HT-29 (cell line): ENCODE data around the gene CSNK1E. TPM values are rescaled to one million over a fixed set of nuclear protein-coding genes. Genes with fewer than 3 reads are reported as not detected.

ENCODE experiments used
- DNase-seq: peaks from one replicate; pipeline ENCODE4 v3.0.0-alpha.2; 2015; ENCODE audit warnings: low spot score
- total RNA-seq: library from RNA; depleted of rRNA; stranded (reverse); fragments of >200 nt; shearing (Covaris generic); gene quantifications from 2 replicates; pipeline ENCODE4 v1.2.3, GENCODE V29; 2014

CSNK1E gene
- total RNA-seq, 1 experiment from 2014 or later, result 152 TPM

- DNase-seq, result no peak
Observed at GRCh38 chr22:38335077-38335476, 17.8 kb upstream of the CSNK1E start.

GRCh38 chr22:38327805-38328204 is 10.6 kb upstream of the CSNK1E start:
- DNase-seq, result no peak

- no peak for DNase-seq
Observed at GRCh38 chr22:38327396-38327795, 10.2 kb upstream of the CSNK1E start.

DNA sequence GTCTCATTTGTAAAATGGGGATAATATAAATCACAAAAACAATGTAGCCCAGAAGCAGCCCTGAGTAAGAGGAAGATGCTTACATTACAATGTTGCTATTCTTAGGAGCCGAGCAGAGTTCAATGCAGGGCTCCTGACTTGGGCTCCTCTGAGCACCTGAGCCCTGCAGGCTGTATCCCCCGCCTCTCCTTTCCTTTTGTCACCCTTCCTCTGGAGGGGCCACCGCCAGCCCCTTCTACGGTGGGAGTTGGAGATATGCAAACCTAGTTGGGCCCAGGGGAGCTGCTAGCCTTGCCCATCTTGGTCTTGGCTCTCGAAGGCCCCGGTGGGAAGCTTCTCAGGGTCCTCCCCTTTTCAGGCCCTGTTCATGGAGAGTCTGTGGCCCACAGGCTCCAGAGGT is 8.4 kb upstream of the CSNK1E start:
- DNase-seq, result no peak

DNA sequence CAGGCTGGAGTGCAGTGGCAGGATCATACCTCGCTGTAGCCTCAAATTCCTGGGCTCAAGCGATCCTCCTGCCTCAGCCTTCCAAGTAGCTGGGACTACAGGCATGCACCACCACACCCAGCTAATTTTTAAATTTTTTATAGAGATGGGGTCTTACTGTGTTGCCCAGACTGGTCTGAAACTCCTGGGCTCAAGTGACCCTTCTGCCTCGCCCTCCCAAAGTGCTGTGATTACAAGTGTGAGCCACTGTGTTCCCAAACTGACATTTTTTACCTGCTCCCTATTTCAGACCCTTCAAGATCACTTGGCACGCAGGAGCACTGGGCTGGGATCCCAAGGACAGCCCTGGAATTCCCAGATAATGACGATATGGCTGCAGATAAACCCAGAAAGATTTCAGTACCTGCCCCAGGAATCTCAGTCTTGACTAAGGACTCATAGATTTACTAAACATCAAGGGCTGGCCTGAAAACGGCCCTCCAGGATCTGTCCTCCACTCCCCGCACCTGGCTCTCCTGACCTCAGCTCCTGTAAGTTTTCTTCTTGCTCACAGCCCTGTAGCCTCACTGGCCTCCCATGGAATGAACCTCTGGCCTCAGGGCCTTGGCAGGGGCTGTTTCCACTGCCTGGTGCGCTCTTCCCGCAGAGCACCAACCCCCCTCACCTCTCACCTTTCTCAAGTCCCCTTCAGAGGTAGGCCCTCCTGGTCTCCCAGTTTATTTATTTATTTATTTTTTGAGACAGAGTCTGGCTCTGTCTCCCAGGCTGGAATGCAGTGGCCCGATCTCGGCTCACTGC is 3.6 kb upstream of the CSNK1E start:
- DNase-seq, result no peak

GRCh38 chr22:38318792-38319773 is 1.9 kb upstream of the CSNK1E start:
- DNase-seq, result no peak

DNA sequence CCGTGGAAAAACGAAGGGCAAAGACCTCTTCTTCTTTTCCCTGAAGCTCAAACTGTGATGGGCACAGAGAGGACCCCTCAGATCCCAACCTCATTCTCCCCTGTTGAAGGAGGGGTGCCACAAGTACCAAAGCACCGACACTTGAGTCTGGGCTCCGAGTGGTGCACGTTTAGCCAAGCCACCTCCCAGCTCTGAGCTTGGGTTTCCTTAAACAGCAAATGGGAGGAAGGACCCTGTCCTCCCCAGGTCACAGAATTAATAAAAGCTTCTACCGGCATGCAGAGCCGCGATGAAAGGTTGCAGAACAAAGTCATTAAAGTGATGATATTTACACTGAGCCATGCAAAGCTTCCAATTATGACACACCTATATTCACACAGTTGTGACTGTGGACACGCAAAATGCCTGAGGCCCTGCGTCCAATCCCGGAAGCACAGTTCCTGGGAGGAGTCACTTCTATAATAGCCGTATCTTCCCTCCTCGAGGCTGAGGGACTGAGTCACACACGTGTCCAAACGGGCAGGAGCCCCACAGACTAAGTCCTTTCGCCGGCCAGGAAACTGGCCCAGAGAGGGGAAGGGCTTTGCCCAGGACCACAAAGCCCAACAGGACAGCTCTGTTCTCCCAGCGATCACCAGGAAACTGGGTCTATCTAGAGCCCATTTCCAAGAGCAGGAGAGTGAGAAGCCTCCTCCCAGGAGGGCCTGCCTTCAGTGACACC is 922 bp upstream of the CSNK1E start:
- DNase-seq, result peak; percentile 78

GRCh38 chr22:38316364-38317121 is 690 bp downstream of the CSNK1E start:
- DNase-seq, result peak; percentile 36

GRCh38 chr22:38315823-38316363 is 1.3 kb downstream of the CSNK1E start:
- DNase-seq, result no peak

DNA sequence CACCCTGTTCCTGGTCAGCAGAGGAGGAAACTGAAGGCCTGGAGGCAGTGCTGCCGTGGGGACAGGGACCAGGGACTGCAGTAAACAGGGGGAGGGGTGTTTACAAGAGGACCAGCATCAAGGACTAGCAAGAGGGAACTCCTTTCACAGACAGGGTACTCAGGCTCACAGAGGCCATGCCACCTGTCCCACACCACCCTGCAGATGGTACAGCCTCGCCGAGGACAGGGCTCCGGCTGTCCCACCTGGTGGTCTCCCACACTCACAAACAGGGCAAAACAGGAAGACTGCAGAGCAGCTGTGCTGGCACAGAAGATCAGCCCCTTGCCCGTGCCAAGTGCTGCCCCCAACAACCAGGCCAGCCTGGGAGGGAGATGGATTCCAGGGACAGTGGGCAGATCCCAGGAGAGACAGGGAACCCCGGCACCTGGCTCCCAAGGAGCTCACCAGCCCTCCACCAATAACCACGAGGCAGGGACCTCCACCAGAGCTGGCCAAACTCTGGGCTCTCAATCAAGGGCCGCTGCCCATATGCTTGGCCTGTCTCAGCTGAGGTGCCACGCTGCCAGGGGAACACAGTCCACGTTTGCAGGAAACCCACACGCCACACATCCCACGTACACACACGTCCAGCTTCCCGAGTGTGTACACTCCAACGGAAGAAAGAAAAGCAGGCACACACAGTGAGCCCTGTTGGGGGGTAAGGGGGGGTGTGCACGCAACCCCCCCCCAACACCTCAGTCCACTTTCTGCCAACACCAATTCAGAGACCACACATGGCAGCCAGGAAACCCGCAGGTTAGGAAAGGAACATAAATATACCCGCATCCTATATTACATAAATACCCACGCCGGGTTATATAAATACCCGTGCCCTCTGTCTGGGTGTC is 2.1 kb downstream of the CSNK1E start:
- no peak for DNase-seq

DNA sequence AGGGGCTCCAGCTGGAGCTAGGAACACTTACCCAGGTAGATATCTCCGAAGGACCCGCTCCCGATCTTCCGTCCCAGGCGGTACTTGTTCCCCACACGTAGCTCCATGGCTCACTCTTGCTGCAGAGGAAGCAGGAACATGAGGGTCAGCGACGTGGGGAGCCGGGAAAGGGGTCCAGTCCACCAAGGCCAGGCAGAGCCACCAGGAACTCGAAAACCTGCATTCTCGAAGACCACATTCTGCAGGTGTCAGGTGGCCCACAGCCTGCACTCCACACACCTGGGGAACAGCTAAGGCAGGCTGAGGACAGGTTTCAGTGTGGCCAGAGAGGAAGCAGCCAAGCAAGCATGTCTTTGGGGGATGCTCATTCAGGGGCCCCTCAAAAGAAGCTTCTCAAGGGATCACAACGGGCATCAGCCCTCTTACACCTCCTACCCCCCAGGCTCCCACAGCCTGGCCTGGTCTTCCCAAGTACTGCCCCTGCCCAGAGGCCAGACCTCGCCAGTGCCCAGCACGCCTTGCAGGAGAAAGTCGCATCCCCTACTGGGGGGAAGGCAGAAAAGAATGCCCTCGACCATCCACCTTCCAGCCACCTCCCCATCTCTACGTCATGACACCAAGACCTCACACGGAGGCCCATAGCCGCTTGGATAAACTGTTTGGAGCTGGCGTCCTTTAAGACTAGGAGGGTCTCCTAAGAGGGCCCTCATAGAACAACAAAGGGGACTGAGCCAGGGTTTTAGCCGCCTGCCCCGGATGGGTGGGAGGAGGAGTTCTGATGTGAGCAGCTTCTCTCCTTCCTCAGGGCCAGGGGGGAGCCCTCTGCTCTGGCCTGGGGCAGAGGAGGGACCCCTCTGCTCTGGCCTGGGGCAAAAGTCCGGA is 2.9 kb downstream of the CSNK1E start:
- no peak for DNase-seq

- DNase-seq, result no peak
Observed at GRCh38 chr22:38313384-38313955, 3.8 kb downstream of the CSNK1E start.

DNA sequence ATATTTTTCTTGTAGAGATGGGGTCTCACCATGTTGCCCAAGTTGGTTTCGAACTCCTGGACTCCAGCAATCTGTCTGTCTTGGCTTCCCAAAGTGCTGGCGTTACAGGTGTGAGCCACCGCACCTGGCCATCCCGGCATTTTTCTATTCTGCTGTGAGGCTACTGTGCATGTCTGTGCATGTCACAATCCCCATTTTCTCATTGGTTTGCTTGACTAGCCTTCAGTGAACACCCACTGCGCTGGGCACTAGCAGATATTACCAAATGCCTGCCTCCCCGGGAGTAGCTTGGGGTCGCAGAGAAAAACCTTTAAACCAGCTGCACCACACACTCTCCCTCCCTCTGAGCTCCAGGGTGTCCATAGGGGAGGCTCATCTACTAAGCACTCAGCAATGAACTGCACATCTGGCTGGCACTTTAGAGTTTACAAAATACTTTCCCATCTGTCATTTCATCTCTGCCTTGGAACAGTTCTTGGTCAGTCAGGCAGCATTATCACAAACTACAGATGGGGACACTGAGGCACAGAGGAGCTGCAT is 4.9 kb downstream of the CSNK1E start:
- DNase-seq, result no peak

DNA sequence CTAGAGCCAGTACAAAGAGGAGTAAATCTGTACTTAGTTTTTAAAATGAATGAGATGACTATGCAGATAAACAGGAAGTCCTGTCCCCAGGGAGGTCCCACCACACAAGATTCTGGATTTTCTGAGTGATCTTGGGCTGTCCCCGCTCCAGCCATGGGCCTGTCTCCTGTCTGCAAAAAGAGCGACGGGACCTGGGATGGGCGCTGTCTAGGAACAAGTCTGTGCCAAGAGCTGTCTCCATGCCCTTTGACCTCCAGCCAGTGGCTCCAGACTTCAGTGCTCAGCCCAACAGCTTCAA is 6.0 kb downstream of the CSNK1E start:
- no peak for DNase-seq

DNA sequence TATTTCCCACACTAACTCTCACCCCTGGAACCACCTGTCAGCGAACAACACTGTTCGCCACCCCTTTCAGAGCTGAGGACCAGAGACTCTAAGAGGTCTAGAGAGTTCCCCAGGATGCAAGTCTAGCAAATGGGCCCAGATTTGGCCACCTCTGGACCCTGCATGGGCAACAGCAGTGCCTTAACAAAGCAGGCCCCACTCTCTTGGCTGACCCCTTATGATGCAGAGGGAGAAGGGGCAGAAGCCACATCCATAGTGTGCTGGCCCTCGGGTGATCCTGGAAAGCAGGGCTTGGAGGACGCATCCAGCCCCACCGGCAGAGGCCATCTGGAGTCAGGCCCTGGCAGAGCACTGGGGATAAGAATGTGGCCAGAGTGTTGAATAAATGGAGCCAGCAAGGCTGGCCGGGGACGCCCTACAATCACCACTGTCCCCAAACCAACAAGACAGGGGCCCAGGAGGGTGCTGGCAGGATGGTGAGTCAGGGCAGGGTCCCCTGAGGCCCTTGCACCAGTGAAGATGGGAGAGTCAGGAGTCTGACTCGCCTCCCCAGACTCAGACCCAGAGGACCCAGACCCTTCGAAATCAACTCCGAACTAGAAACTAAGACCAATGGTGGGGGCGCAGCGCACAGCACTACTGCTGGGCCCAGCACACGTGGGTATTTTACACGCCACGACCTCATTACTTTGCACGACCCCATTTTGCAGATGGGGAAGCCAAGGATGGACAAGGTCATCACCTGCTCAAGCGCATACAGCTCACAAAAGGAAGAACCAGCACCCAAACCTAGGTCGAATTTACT is 6.5 kb downstream of the CSNK1E start:
- DNase-seq, result no peak

DNA sequence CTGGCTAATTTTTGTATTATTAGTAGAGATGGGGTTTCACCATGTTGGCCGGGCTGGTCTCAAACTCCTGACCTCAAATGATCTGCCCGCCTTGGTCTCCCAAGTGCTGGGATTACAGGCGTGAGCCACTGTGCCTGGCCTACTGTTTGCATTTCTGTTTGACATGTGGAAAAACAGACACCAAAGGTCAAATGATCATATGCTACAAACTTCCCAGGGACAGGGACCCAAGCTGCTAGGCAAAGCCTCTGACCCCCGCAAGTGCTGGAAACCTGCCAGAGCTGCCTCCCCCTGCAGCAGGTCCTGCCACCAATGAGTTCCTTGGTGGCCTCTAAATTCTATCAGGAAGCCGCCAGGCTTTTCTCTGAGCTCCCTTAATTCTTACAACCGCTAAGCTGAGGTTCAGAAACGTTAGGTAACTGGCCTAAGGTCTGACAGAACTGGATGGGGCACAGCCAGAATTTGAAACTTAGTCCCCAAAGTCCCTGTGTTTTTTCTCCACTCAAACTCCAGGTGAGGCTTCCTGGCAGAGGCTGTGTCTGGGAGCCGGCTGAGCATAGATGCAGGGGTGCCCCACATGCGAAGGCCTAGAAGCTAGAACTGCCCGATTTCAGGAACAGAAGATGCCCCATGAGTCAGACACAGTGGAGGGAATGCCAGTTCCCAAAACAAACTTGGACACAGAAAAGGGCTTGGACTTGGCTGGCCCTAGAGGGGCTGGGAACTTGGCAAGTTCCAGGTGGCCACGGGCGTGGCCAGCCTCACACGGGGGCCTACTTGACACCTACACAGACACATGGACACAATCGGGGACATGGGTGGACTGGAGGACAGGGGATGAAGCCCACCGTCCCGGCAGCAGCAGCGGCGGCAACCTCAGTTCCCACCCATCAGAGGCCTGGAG is 7.4 kb downstream of the CSNK1E start:
- DNase-seq, result no peak
